HG03442 (cell line): Measurements from ENCODE around the gene MIPEP.

Source experiments
- ATAC-seq: cut with Tn5 transposase; IDR thresholded peaks from one replicate; pipeline ENCODE4 v1.9.1; 2021; ENCODE audit warnings: mild to moderate bottlenecking, moderate library complexity; ENCODE audit not compliant: unreplicated experiment

MIPEP gene

DNA sequence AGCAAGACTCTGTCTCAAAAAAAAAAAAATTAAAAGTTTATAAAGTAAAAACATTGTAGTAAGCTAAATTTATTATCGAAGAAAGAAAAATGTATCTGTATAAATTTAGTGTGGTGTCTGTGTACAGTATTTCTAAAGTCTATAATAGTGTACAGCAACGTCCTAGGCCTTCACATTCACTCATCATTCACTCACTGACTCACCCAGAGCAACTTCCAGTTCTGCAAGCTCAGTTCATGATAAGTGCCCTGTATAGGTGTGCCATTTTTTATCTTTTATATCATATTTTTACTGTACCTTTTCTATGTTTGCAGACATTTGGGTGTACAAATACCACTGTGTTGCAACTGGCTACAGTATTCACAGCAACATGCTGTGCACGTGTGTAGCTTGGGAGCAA is 200.9 kb downstream of the MIPEP start:
- ATAC-seq = no peak

DNA sequence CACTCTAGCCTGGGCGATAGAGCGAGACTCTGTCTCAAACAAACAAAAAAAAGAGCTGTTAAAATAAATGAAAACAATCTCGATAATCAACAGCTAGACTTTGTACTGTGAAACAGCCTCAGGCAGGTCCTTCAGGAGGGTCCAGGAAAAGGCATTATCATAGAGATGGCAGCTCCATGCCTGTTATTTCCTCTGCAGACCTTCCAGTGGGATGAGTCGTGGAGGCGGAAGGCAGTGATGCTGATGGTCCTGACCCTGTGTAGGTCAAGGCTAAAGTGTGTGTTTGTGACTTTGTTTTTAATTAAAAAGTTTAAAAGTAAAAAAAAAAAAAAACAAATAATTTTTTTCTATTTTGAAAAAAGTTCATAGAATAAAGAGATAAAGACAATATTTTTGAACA is 201.6 kb downstream of the MIPEP start:
- no peak for ATAC-seq

DNA sequence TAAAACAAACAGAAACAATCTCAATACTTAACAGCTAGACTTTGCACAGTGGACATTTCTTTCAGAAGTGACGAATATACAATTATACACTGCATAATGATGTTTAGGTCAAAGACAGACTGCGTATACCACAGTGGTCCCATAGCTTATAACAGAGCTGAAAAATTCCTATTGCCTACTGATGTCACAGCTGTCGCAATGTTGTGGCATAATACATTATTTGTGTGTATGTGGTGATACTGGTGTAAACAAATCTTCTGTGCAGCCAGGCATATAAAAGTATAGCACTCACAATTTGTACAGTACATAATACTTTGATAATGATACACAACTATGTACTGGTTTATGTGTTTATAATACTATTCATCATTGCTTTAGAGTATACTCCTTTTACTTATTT is 202.3 kb downstream of the MIPEP start:
- ATAC-seq = no peak

DNA sequence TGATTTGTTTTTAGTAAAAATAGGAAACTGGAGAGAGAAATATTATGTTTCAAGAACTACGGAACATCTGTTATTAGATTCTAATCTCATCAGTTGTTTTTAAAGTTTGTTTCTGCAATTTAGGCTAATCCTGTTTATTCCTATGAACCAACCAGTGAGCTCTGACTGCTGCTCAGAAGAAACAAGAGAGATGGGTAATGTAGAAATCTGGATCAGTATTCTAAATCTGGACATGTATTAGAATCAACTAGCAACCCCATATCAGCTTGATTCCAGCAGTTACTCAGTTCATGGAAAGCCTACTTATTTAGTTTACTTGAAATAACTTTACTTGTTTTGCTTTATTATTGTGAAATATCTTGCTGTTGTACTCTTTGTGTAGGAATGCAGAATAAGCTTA is 203.8 kb downstream of the MIPEP start:
- no peak for ATAC-seq

DNA sequence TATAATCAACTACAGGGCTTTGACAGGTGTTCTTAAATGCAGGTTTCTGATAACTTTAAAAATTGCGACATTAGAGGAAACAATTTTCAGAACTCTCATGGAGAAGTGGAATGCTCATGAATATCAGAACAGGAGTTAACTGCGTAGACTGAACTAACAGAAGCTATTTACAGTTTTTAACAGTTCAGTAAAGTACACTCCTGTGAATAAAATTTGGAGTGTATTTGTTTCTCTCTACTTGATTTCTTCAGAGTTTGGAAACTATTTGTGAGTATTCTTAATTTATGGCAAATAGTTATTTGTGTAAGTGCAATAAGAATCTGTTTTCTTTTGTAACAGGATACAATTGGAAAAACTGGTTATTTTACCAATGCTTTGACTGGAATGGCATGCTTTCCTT is 204.6 kb downstream of the MIPEP start:
- ATAC-seq = no peak

DNA sequence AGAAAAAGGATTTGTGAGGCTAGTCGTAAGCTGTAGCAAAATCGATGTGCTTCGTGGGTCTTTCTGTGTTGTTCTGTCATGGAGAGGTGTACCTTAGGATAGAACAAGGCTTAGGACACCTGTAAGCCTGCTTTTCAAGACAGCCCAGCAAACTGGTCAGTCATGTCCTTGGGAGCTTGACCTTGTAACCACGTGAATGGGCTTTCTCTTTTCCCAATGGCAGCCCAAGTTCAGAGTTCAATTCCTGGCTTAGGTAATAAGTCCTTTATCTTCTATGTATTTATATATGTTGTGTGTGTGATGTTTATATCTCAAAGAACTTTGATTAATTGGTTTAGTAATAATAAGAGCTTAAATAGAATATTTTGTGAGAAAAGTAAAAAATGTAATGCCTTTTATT is 206.1 kb downstream of the MIPEP start:
- ATAC-seq = no peak

DNA sequence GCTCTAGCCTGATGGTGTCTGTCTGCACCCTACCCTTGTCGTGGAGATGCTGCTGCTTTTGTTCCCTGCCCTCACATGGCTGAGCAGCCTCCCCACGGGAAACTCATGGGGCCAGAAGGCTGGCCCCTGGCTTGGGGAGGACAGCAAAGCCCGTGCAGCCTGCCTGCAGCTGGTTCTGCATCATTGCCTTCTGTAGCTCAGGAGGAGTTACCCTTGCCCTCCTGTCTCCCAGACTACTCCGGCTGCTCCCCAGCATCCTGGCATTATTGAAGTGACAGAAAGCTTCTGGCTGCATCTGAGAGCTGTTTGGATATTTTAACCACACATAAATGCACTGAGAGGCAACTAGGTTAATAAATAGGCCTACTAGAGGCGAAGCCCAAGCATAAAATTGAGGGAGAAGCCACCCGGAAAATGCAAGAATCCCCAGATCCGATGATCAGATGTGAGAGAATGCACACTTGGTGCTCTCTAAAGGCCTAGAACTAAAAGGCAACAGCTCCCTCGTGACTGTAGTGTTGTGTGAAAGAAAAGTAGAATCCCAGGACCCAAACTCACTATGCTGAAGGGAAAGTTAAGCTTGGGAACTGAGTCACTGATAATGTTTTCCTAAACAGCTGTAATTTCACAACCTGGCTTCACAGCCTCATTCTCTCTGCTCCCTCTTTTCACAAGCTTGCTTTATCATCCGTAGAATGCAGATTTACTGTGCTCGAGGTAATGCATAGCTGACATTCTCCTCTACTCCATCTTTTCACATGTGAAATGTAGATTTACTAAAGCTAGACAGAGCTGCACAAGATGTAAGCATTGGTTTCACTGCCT is 208.1 kb downstream of the MIPEP start:
- ATAC-seq = no peak
